Keratinocyte (primary cell): ENCODE data around the gene THTPA. TPM values are rescaled to one million over a fixed set of nuclear protein-coding genes. Genes with fewer than 3 reads are reported as not detected.

Experiments
- DNase-seq: peaks from one replicate; pipeline ENCODE4 v3.0.0-alpha.2; 2011; ENCODE audit warnings: low read depth, missing footprints, low spot score
- FAIRE-seq: peaks from 2 replicates; lab custom pipeline; 2011; peaks lifted over from hg19 to GRCh38; lab: Jason Lieb, UNC
- H2AFZ ChIP-seq: 2 replicates; pipeline ENCODE4 v1.6.0; 2012; ENCODE audit warnings: low read length, control low read depth, inconsistent platforms; ENCODE audit not compliant: control insufficient read depth
- H3K27ac ChIP-seq: 2 replicates; pipeline ENCODE4 v1.5.1; 2011; ENCODE audit warnings: low read length; ENCODE audit not compliant: control insufficient read depth, insufficient read depth
- H3K27me3 ChIP-seq: 3 replicates; pipeline ENCODE4 v1.6.0; 2011; ENCODE audit warnings: low read length; ENCODE audit not compliant: control insufficient read depth, insufficient read depth; ENCODE audit errors: extremely low read depth
- H3K36me3 ChIP-seq, 2 experiments: 2 replicates in 1 of 2; 3 replicates in 1 of 2; pipeline ENCODE4 v1.5.1; 2011; ENCODE audit warnings: low read length in 2 of 2, mild to moderate bottlenecking in 1 of 2; ENCODE audit not compliant: control insufficient read depth in 2 of 2, insufficient read depth in 2 of 2; ENCODE audit errors: extremely low read depth in 1 of 2
- H3K4me1 ChIP-seq: 3 replicates; pipeline ENCODE4 v1.5.1; 2011; ENCODE audit warnings: low read length; ENCODE audit not compliant: control insufficient read depth, insufficient read depth; ENCODE audit errors: extremely low read depth
- H3K4me2 ChIP-seq: 3 replicates; pipeline ENCODE4 v1.6.0; 2011; ENCODE audit warnings: low read depth, low read length; ENCODE audit not compliant: control insufficient read depth, insufficient read depth; ENCODE audit errors: extremely low read depth
- H3K4me3 ChIP-seq, 3 experiments: fragments of 200-600 bp in 1 of 3; sonication (generic) in 1 of 3; 2 replicates in 2 of 3; 3 replicates in 1 of 3; pipeline ENCODE4 v1.5.1; 2011 to 2016; ENCODE audit warnings: low read length in 3 of 3, mild to moderate bottlenecking in 3 of 3, control low read depth in 2 of 3, inconsistent platforms in 1 of 3, low read depth in 1 of 3, mixed read lengths in 1 of 3, mixed run types in 1 of 3, moderate library complexity in 1 of 3; ENCODE audit not compliant: control insufficient read depth in 2 of 3, insufficient read depth in 2 of 3; ENCODE audit errors: extremely low read depth in 1 of 3
- H3K79me2 ChIP-seq: 2 replicates; pipeline ENCODE4 v1.6.0; 2012; ENCODE audit warnings: low read length; ENCODE audit not compliant: control insufficient read depth, insufficient read depth
- H3K9ac ChIP-seq: 3 replicates; pipeline ENCODE4 v1.6.0; 2011; ENCODE audit warnings: low read length; ENCODE audit not compliant: control insufficient read depth, insufficient read depth; ENCODE audit errors: extremely low read depth
- H3K9me1 ChIP-seq: 3 replicates; pipeline ENCODE4 v1.6.0; 2011; ENCODE audit warnings: low read length; ENCODE audit not compliant: control insufficient read depth, insufficient read depth; ENCODE audit errors: extremely low read depth
- H3K9me3 ChIP-seq: 2 replicates; pipeline ENCODE4 v1.5.1; 2012; ENCODE audit warnings: low read depth, low read length; ENCODE audit not compliant: control insufficient read depth
- H4K20me1 ChIP-seq: 3 replicates; pipeline ENCODE4 v1.6.0; 2011; ENCODE audit warnings: low read length; ENCODE audit not compliant: control insufficient read depth, insufficient read depth; ENCODE audit errors: extremely low read depth
- CTCF ChIP-seq, 3 experiments: IDR thresholded peaks in 1 of 3; conservative IDR thresholded peaks in 1 of 3; optimal IDR thresholded peaks in 1 of 3; 2 replicates in 2 of 3; 3 replicates in 1 of 3; pipeline versions ENCODE3 to v1.5.1; 2011; ENCODE audit warnings: low read length in 3 of 3, mild to moderate bottlenecking in 3 of 3, moderate library complexity in 2 of 3, control low read depth in 1 of 3, inconsistent platforms in 1 of 3; ENCODE audit not compliant: insufficient read depth in 2 of 3; ENCODE audit errors: extremely low read depth in 1 of 3
- EZH2 ChIP-seq: IDR thresholded peaks from one replicate; pipeline ENCODE4 v1.6.1; 2012; ENCODE audit warnings: inconsistent platforms, mild to moderate bottlenecking, low read length, moderate library complexity
- dilution Hi-C: fragments of 300-500 bp; cut with MboI; formaldehyde crosslinking; loops from one replicate; pipeline ENCODE4 v1.7.0; 2020; ENCODE audit warnings: low sequenced_read_pairs; ENCODE audit not compliant: extremely low pct_ligation_motif_present
- polyA plus RNA-seq, 5 experiments: library from polyadenylated mRNA; depleted of rRNA in 3 of 5; stranded (reverse) in 3 of 5; stranded (forward) in 1 of 5; unstranded in 1 of 5; fragments of >200 nt; gene quantifications; 1 replicate in 1 of 5; 2 replicates in 3 of 5; 3 replicates in 1 of 5; pipeline versions ENCODE4 v1.2.1 to v1.2.3, GENCODE V29; 2011 to 2012; ENCODE audit warnings: missing spikeins in 2 of 5, low read depth in 1 of 5, low replicate concordance in 1 of 5

THTPA gene
- polyA plus RNA-seq, 1 donor (not counting 4 experiments of a cell fraction or from before 2014, with no cell fraction given) = 3.2 TPM

GRCh38 chr14:23538050-23538718 is 17.9 kb upstream of the THTPA start:
- Histone ChIP-seq H2AFZ (no peak overlapping the region), H4K20me1 (no peaks in the 10 kb centered on the region), H3K27me3 (no peaks in the 10 kb centered on the region), H3K9me3 (no peaks in the 10 kb centered on the region), H3K9me1 (no peaks in the 10 kb centered on the region), H3K4me2 (no peak overlapping the region), H3K79me2 (no peaks in the 10 kb centered on the region), H3K27ac (no peak overlapping the region), H3K4me3 (no peak overlapping the region), H3K9ac (no peak overlapping the region), H3K4me1 (no peaks in the 10 kb centered on the region), H3K36me3 (no peaks in the 10 kb centered on the region)
- dilution Hi-C loops = no loop called here
- FAIRE-seq (no peak), DNase-seq (no peak)
- TF ChIP-seq EZH2 (no peak), CTCF (optimal IDR thresholded peaks at IDR 0.05 in 1 of 3, IDR thresholded peaks at IDR 0.05 in 1 of 3, conservative IDR thresholded peaks at IDR 0.05 in 1 of 3; ENCODE audit: extremely low read depth in 1 of 3, insufficient read depth in 2 of 3, low read length in 3 of 3) (no peak)

GRCh38 chr14:23538785-23539184 is 17.3 kb upstream of the THTPA start:
- no peak overlapping the region for H3K4me2 ChIP-seq

More at GRCh38 chr14:23538785-23539184, 17.3 kb upstream of the THTPA start:
- H3K79me2 ChIP-seq = no peaks in the 10 kb centered on the region
- no peaks in the 10 kb centered on the region for H3K27me3 ChIP-seq
- DNase-seq (no peak), FAIRE-seq (no peak)
- H3K36me3 ChIP-seq = no peaks in the 10 kb centered on the region
- no peak overlapping the region for H2AFZ ChIP-seq
- H3K4me3 ChIP-seq = no peak overlapping the region
- no peaks in the 10 kb centered on the region for H3K9me3 ChIP-seq
- H4K20me1 ChIP-seq = no peaks in the 10 kb centered on the region
- no peaks in the 10 kb centered on the region for H3K9me1 ChIP-seq
- no peaks in the 10 kb centered on the region for H3K4me1 ChIP-seq
- H3K9ac ChIP-seq = no peak overlapping the region
- TF ChIP-seq EZH2 = no peak
- TF ChIP-seq CTCF (optimal IDR thresholded peaks at IDR 0.05 in 1 of 3, IDR thresholded peaks at IDR 0.05 in 1 of 3, conservative IDR thresholded peaks at IDR 0.05 in 1 of 3; ENCODE audit: extremely low read depth in 1 of 3, insufficient read depth in 2 of 3, low read length in 3 of 3) = no peak
- dilution Hi-C loops = no loop called here
- no peak overlapping the region for H3K27ac ChIP-seq
